ENCODE measurements around the gene BHLHE41.

Gene BHLHE41

GRCh38 chr12:26095186-26095585 lies 29.7 kb downstream of the BHLHE41 start:
- TF ChIP-seq CTCF (IDR thresholded peaks at IDR 0.05), result no peak
- Histone ChIP-seq H3K4me3 (no peak overlapping the region), H3K27ac (no peak overlapping the region)
- DNase-seq (ENCODE audit: low spot score), result no peak

DNA sequence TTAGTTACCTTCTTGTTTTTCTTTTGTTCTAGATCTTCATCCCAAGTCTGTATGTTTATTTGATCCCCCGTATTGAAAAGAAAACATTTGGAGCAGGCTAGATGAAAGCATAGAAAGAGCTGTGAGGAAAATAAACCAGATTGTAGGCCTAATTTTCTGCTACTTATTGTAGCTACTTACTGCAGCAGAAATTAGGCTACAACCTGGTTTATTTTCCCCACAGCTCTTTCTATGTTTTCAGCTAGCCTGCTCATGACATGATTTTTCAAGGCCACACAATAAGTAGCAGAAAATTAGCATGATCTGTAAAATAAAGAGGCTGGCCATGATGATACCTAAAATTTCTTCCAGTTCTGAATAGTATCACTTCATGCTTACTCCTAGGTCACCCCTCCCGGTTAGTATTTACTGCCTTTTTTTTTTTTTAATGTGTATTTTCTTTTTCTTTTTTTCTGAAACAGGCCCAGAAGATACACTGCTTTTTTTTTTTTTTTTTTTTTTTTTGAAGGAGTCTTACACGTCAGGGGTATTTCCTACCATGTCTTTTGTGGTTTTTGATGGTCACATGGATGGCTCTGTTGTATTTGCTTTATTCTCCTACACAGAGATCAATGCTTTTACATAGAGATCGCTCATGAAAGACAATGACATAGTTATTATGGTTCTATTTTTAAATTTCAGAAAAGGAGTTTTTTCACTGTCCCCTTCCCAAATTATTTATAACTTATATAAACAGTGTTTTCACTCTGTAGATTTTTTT lies 32.3 kb downstream of the BHLHE41 start:
- Histone ChIP-seq H3K27ac (no peak overlapping the region), H3K4me3 (no peak overlapping the region)
- no peak for DNase-seq (ENCODE audit: low spot score)
- no peak for TF ChIP-seq CTCF (IDR thresholded peaks at IDR 0.05)

- DNase-seq (ENCODE audit: low spot score), result no peak
- no peak for TF ChIP-seq CTCF (IDR thresholded peaks at IDR 0.05)
- H3K4me3 ChIP-seq, result no peak overlapping the region
- H3K27ac ChIP-seq, result no peak overlapping the region
These were observed 33.0 kb downstream of the BHLHE41 start for GRCh38 chr12:26091822-26092221.

DNA sequence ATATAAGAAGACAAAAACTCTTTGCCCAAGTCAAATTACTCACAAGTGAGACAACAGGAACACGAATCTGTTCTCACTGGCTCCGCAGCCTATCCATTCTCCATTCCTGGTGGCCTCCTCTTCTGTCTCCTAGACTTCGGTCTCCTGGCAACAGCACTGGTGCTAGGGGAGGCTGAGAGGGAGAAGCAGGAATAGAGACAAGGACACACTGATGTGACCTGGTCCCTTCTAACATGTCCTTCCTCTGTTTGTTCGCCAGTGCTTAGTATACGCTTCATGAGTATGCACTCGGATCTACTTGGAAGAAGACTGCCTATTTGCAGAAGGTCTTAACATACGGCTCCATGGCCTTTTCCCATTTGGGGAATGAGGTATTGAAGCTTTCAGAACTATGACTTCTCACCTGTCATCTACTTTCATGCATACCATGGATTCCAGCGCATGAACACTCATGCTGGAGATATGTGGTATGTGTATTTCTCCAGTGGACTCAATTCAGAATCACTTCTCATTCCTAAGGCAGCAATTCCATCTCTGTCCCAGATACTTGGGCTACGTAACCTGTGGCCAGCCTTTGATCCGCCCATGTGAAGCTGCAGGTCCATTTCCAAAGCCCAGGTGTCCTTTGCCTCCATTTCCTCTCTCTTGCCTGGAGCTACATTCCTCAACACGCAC lies 33.9 kb downstream of the BHLHE41 start:
- no peak for DNase-seq (ENCODE audit: low spot score)
- Histone ChIP-seq H3K27ac (no peak overlapping the region), H3K4me3 (no peak overlapping the region)
- no peak for TF ChIP-seq CTCF (IDR thresholded peaks at IDR 0.05)

DNA sequence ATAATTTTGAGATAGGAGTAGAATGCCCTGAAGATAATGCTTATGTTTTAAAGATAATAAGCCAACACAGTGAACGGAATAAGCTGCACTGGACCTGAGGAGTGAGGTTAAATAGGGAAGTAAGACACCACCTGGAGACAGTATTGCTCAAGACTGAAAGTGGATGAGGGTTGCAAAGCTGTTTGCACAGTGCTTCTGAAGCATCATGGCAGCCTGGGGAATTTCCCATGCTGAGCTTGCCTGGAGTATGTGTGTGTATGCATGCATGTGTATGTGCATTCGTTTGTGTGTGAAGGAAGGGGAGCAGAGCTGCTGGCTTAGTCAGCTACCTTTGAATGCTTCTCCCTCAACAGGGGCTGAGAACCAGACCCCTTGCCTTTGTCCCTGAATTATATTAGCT lies 35.8 kb downstream of the BHLHE41 start:
- no peak for TF ChIP-seq CTCF (IDR thresholded peaks at IDR 0.05)
- DNase-seq (ENCODE audit: low spot score), result no peak
- Histone ChIP-seq H3K27ac (no peak overlapping the region), H3K4me3 (no peak overlapping the region)

- TF ChIP-seq CTCF (IDR thresholded peaks at IDR 0.05), result no peak
- DNase-seq (ENCODE audit: low spot score), result no peak
- no peak overlapping the region for H3K4me3 ChIP-seq
- no peak overlapping the region for H3K27ac ChIP-seq
These were observed 37.9 kb downstream of the BHLHE41 start for GRCh38 chr12:26086936-26087335.

- Histone ChIP-seq H3K4me3 (no peak overlapping the region), H3K27ac (no peak overlapping the region)
- DNase-seq (ENCODE audit: low spot score), result no peak
- no peak for TF ChIP-seq CTCF (IDR thresholded peaks at IDR 0.05)
These were observed 43.9 kb downstream of the BHLHE41 start for GRCh38 chr12:26080911-26081310.
